Measurements from ENCODE around the gene PPP1CB. TPM values are rescaled to one million over a fixed set of nuclear protein-coding genes. Genes with fewer than 3 reads are reported as not detected.
A peak's percentile ranks its signal among the peaks of the same experiment; 100 is the strongest.

PPP1CB gene
- total RNA-seq, 2 donors from 2014 or later, result 185 to 201 TPM

- Mint-ChIP-seq H3K9me3 (no peaks in the 10 kb centered on the region), H3K36me3 (peaks cover 0 to 11% of the 10 kb centered on the region in 2 donors), H3K27ac (peak overlapping the region in 1 of 2 donors; percentile 79)
- ATAC-seq, result no peak
- DNase-seq (ENCODE audit: low spot score in 2 of 2), result no peak
These were observed 58.3 kb downstream of the PPP1CB start for GRCh38 chr2:28809927-28810326.

GRCh38 chr2:28810384-28811285, 59.0 kb downstream of the PPP1CB start, which contains the start of gene SPDYA:
TSS of gene SPDYA (plus strand) at chr2:28810834. CDS start at chr2:28816015, 5,181 bp downstream.
- Mint-ChIP-seq H3K9me3 (no peaks in the 10 kb centered on the region), H3K27ac (peak within 1 kb of the TSS in 1 of 2 donors; percentile 79), H3K36me3 (peaks cover 0 to 10% of the 10 kb centered on the region in 2 donors)
- DNase-seq (ENCODE audit: low spot score in 2 of 2), result peak; percentile 82 to 84
- peak; percentile 90 to 97 for ATAC-seq

DNA sequence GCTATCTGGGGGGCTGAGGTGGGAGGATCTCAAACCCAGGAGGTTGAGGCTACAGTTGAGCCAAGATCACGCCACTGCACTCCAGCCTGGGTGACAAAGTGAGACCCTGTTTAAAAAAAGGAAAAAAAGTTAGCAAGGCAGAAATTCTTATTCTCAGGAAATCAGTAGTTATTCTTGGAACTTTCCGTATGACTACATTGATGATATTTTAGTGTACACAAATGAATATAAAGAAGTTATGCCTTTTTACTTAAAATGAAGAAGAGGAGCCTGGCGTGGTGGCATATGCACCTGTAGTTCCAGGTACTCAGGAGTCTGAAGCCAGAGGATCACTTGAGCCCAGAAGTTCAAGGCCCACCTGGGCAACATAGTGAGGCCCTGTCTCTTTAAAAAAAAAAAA, 66.4 kb downstream of the PPP1CB start:
- no peaks in the 10 kb centered on the region for H3K9me3 Mint-ChIP-seq
- ATAC-seq (peak in 1 of 2 donors; percentile 68), DNase-seq (ENCODE audit: low spot score in 2 of 2) (no peak)
- no peaks in the 10 kb centered on the region for H3K36me3 Mint-ChIP-seq
- H3K27ac Mint-ChIP-seq, result no peak overlapping the region

- ATAC-seq (peak; percentile 74 to 78), DNase-seq (ENCODE audit: low spot score in 2 of 2) (peak in 1 of 2 donors; percentile 70)
- Mint-ChIP-seq H3K9me3 (no peaks in the 10 kb centered on the region), H3K27ac (no peak overlapping the region), H3K36me3 (no peaks in the 10 kb centered on the region)
These were observed 69.8 kb downstream of the PPP1CB start for GRCh38 chr2:28821295-28821958.

DNA sequence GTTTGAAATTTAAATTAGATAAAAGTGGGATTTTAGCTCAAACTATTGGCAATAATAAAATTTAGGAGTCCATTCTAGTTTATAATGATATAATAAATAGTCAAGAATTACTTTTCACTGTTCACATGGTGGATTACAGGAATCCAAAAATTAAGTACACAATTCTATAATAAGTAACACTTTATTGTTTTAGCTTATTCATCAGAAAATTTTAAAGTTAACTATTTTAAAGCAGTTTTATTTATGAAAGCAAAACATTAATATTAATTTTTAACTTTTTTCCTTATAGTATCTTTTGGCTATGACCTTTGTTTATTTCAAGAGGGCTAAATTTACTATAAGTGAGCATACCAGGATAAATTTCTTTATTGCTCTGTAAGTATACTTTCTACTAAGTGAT, 70.4 kb downstream of the PPP1CB start:
- DNase-seq (ENCODE audit: low spot score in 2 of 2), result no peak
- Mint-ChIP-seq H3K36me3 (no peaks in the 10 kb centered on the region), H3K27ac (no peak overlapping the region), H3K9me3 (no peaks in the 10 kb centered on the region)
- ATAC-seq, result no peak

GRCh38 chr2:28824207-28824606, 72.6 kb downstream of the PPP1CB start:
- no peaks in the 10 kb centered on the region for H3K36me3 Mint-ChIP-seq
- H3K27ac Mint-ChIP-seq, result no peak overlapping the region

DNA sequence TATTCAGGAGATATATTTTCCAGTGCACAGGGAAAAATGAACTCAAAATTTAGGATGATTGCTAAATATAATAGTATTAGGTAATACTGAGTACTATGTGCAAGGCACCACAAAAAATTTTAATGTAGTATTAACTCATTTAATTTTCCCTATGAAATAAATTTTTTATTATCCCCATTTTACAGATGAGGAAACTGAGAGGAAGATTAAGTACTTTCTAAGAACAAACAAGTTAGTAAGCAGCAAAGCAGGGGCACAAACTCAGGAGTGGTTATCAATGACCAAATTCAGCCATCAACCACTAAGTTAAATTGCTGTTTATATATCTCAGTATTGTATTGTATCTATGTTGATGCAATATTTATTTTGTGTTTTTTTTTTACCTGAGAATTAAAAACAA, 73.2 kb downstream of the PPP1CB start:
- H3K36me3 Mint-ChIP-seq, result no peaks in the 10 kb centered on the region
- ATAC-seq, result no peak
- DNase-seq (ENCODE audit: low spot score in 2 of 2), result no peak
- no peaks in the 10 kb centered on the region for H3K9me3 Mint-ChIP-seq
- no peak overlapping the region for H3K27ac Mint-ChIP-seq

More at GRCh38 chr2:28824207-28824606, 72.6 kb downstream of the PPP1CB start:
- no peak for DNase-seq (ENCODE audit: low spot score in 2 of 2)
- no peak for ATAC-seq
- no peaks in the 10 kb centered on the region for H3K9me3 Mint-ChIP-seq

DNA sequence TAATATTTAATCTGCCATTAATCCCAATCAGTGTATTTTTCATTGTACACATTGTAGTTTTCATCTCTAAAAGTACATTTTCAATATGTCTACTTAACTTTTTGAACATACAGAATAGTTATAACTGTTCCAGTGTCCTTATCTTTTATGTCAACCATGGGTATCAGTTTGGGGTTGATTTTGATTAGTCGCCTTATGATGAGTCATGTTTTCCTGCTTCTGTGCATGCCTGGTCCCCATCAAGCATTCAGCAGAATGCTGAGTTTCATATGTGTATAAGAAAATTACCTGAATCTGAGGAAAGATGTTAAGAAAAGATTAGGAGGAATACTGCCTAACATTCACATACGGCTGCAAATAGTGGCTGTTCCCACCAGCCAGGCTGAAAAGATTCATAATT, 76.8 kb downstream of the PPP1CB start:
- DNase-seq (ENCODE audit: low spot score in 2 of 2) (no peak), ATAC-seq (no peak)
- peak overlapping the region in 1 of 2 donors; percentile 60 for H3K27ac Mint-ChIP-seq
- no peaks in the 10 kb centered on the region for H3K9me3 Mint-ChIP-seq
- H3K36me3 Mint-ChIP-seq, result no peaks in the 10 kb centered on the region

- Mint-ChIP-seq H3K36me3 (no peaks in the 10 kb centered on the region), H3K27ac (no peak overlapping the region)
- ATAC-seq, result no peak
These were observed 82.3 kb downstream of the PPP1CB start for GRCh38 chr2:28833740-28834470.

GRCh38 chr2:28835781-28836180, 84.2 kb downstream of the PPP1CB start:
- no peak overlapping the region for H3K27ac Mint-ChIP-seq
- no peak for DNase-seq (ENCODE audit: low spot score in 2 of 2)
- no peaks in the 10 kb centered on the region for H3K36me3 Mint-ChIP-seq
- no peak for ATAC-seq
- H3K9me3 Mint-ChIP-seq, result no peaks in the 10 kb centered on the region

More at GRCh38 chr2:28833740-28834470, 82.3 kb downstream of the PPP1CB start:
- no peak for DNase-seq (ENCODE audit: low spot score in 2 of 2)
- H3K9me3 Mint-ChIP-seq, result no peaks in the 10 kb centered on the region

GRCh38 chr2:28838971-28839370, 87.3 kb downstream of the PPP1CB start:
- Mint-ChIP-seq H3K9me3 (no peaks in the 10 kb centered on the region), H3K36me3 (no peaks in the 10 kb centered on the region), H3K27ac (no peak overlapping the region)
- ATAC-seq (no peak), DNase-seq (ENCODE audit: low spot score in 2 of 2) (no peak)

DNA sequence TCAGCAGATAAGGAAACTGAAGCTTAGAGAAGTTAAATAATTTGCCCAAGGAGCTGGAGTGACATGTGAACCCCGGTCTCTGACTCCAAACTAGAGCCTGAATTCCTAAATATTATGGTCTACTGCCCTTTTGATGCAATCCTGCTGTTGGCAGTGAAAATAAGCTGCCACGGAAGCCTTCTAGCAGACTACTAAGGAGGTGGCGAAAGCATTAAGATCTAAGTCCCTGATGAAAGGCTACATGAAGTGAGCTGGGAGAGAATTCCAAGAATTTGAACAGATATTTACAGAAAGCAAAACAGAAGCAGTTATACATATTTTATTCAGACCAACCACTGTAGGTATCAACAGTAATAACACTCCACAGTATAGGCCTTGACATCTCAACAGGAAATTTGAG, 90.4 kb downstream of the PPP1CB start:
- DNase-seq (ENCODE audit: low spot score in 2 of 2), result no peak
- H3K9me3 Mint-ChIP-seq, result no peaks in the 10 kb centered on the region
- no peak overlapping the region for H3K27ac Mint-ChIP-seq
- no peak for ATAC-seq
- no peaks in the 10 kb centered on the region for H3K36me3 Mint-ChIP-seq

Other genes starting within 250 kb of the PPP1CB start
- gene SPDYA, start 59.0 kb downstream of the PPP1CB start, total RNA-seq, result 1 to 10 TPM; 1.8 to 2.0 TPM
- 10 to 100 TPM; 12.2 to 18.9 TPM for gene TRMT61B, start 118.5 kb downstream of the PPP1CB start, total RNA-seq
- 100 to 1,000 TPM in 1 of 2 donors, 10 to 100 TPM in 1; 64.1 to 102 TPM for gene WDR43, start 142.8 kb downstream of the PPP1CB start, total RNA-seq
- 1 to 10 TPM in 1 of 2 donors, under 1 TPM in 1; 0.36 to 4.3 TPM for gene TOGARAM2, start 229.5 kb downstream of the PPP1CB start, total RNA-seq